Karpas-422 (cell line): Measurements from ENCODE around the gene TBX15. TPM values are rescaled to one million over a fixed set of nuclear protein-coding genes. Genes with fewer than 3 reads are reported as not detected.

Experiments used
- DNase-seq: peaks from one replicate; pipeline ENCODE4 v3.0.0-alpha.2; 2015
- H2AFZ ChIP-seq: fragments of 200-600 bp; sonication (generic); 2 replicates; pipeline ENCODE4 v1.6.1; 2014; ENCODE audit warnings: antibody characterized with exemption, low read length, mixed read lengths
- H3K27ac ChIP-seq: fragments of 200-600 bp; sonication (generic); 2 replicates; pipeline ENCODE4 v1.5.1; 2014; ENCODE audit warnings: mild to moderate bottlenecking, low read length, moderate library complexity
- H3K27me3 ChIP-seq: fragments of 200-600 bp; sonication (generic); 2 replicates; pipeline ENCODE4 v1.6.1; 2014; ENCODE audit warnings: low read length, mixed read lengths
- H3K36me3 ChIP-seq: fragments of 200-600 bp; sonication (generic); 2 replicates; pipeline ENCODE4 v1.6.1; 2014; ENCODE audit warnings: low read length, mixed read lengths; ENCODE audit not compliant: insufficient read depth
- H3K4me1 ChIP-seq: fragments of 200-600 bp; sonication (generic); 2 replicates; pipeline ENCODE4 v1.6.1; 2014; ENCODE audit warnings: mild to moderate bottlenecking, low read length, mixed read lengths
- H3K4me2 ChIP-seq: fragments of 200-600 bp; sonication (generic); 2 replicates; pipeline ENCODE4 v1.6.1; 2014; ENCODE audit warnings: low read length, low read depth, mild to moderate bottlenecking; ENCODE audit not compliant: poor library complexity, severe bottlenecking
- H3K4me3 ChIP-seq: fragments of 200-600 bp; sonication (generic); 2 replicates; pipeline ENCODE4 v1.5.1; 2014; ENCODE audit warnings: mild to moderate bottlenecking, antibody characterized with exemption, low read length, mixed read lengths
- H3K79me2 ChIP-seq: fragments of 200-600 bp; sonication (generic); 2 replicates; pipeline ENCODE4 v1.6.1; 2014; ENCODE audit warnings: mild to moderate bottlenecking, low read length, mixed read lengths
- H3K9ac ChIP-seq: fragments of 200-600 bp; sonication (generic); 2 replicates; pipeline ENCODE4 v1.6.0; 2014; ENCODE audit warnings: low read length
- H3K9me2 ChIP-seq: fragments of 200-600 bp; sonication (generic), shearing (Covaris generic); replicated peaks from 2 replicates; pipeline ENCODE4 v1.6.0; 2014; ENCODE audit warnings: mild to moderate bottlenecking, low read length, moderate library complexity; ENCODE audit not compliant: insufficient read depth
- H3K9me3 ChIP-seq: fragments of 300-700, 200-600 bp; sonication (generic); 2 replicates; pipeline ENCODE4 v1.6.1; 2014; ENCODE audit warnings: low read length, mixed read lengths
- H4K20me1 ChIP-seq: fragments of 200-600 bp; sonication (generic); 2 replicates; pipeline ENCODE4 v1.6.1; 2014; ENCODE audit warnings: mild to moderate bottlenecking, antibody characterized with exemption, low read length, low read depth; ENCODE audit not compliant: insufficient read depth
- total RNA-seq: library from RNA; depleted of rRNA; stranded (reverse); fragments of >200 nt; shearing (Covaris generic); gene quantifications from 2 replicates; pipeline ENCODE4 v1.2.3, GENCODE V29; 2014; ENCODE audit warnings: low replicate concordance

The TBX15 gene
- total RNA-seq, 1 experiment from 2014 or later: not detected

- H3K36me3 ChIP-seq: no peaks in the 10 kb centered on the region
- no peak overlapping the region for H3K4me3 ChIP-seq
- H3K4me1 ChIP-seq: no peaks in the 10 kb centered on the region
- H3K9me2 ChIP-seq: no peaks in the 10 kb centered on the region
- no peak overlapping the region for H2AFZ ChIP-seq
- H4K20me1 ChIP-seq: no peaks in the 10 kb centered on the region
- H3K79me2 ChIP-seq: no peaks in the 10 kb centered on the region
- H3K9ac ChIP-seq: no peak overlapping the region
- H3K27ac ChIP-seq: no peak overlapping the region
- H3K9me3 ChIP-seq: no peaks in the 10 kb centered on the region
- no peak overlapping the region for H3K4me2 ChIP-seq
- DNase-seq: no peak
- no peaks in the 10 kb centered on the region for H3K27me3 ChIP-seq
Observed at GRCh38 chr1:118999348-119000071, 11.4 kb upstream of the TBX15 start.

- Histone ChIP-seq H3K27ac (no peak overlapping the region), H4K20me1 (no peaks in the 10 kb centered on the region), H3K36me3 (no peaks in the 10 kb centered on the region), H3K9ac (no peak overlapping the region), H3K79me2 (no peaks in the 10 kb centered on the region), H3K4me2 (no peak overlapping the region), H3K27me3 (no peaks in the 10 kb centered on the region), H3K9me3 (no peaks in the 10 kb centered on the region), H3K4me3 (no peak overlapping the region), H3K4me1 (no peaks in the 10 kb centered on the region), H2AFZ (no peak overlapping the region), H3K9me2 (no peaks in the 10 kb centered on the region)
- no peak for DNase-seq
Observed at GRCh38 chr1:118998171-118998570, 10.0 kb upstream of the TBX15 start.

GRCh38 chr1:118997225-118997624, 9.1 kb upstream of the TBX15 start:
- no peaks in the 10 kb centered on the region for H3K79me2 ChIP-seq
- no peak for DNase-seq
- H4K20me1 ChIP-seq: no peaks in the 10 kb centered on the region
- no peaks in the 10 kb centered on the region for H3K9me2 ChIP-seq
- no peaks in the 10 kb centered on the region for H3K9me3 ChIP-seq
- no peak overlapping the region for H3K9ac ChIP-seq
- H3K27ac ChIP-seq: no peak overlapping the region
- H2AFZ ChIP-seq: no peak overlapping the region
- H3K36me3 ChIP-seq: no peaks in the 10 kb centered on the region
- no peak overlapping the region for H3K4me3 ChIP-seq
- no peaks in the 10 kb centered on the region for H3K27me3 ChIP-seq
- no peaks in the 10 kb centered on the region for H3K4me1 ChIP-seq
- H3K4me2 ChIP-seq: no peak overlapping the region

- no peaks in the 10 kb centered on the region for H3K9me3 ChIP-seq
- H3K27me3 ChIP-seq: no peaks in the 10 kb centered on the region
- peak; percentile 47 for DNase-seq
Observed at GRCh38 chr1:118995312-118996016, 7.3 kb upstream of the TBX15 start.

DNA sequence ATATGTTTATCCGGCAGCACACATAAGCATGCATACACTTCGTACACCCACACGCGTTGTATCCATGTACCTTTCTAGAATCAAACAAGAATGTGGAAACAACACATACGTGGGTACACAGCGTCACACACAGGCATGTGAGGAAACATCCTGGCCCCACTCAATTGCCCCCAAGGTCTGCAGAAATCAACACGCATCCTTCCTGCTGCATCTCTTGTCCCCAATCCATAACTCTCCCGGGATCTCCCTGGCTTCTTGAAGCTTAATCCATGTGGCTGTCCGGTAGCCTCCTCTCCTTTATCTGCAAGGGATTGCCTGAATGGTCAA, 5.5 kb upstream of the TBX15 start:
- no peak overlapping the region for H3K4me2 ChIP-seq
- H3K9ac ChIP-seq: no peak overlapping the region
- no peaks in the 10 kb centered on the region for H3K4me1 ChIP-seq
- no peaks in the 10 kb centered on the region for H3K9me3 ChIP-seq
- no peaks in the 10 kb centered on the region for H3K36me3 ChIP-seq
- peak; percentile 68 for DNase-seq
- H3K27ac ChIP-seq: no peak overlapping the region
- H3K79me2 ChIP-seq: no peaks in the 10 kb centered on the region
- H4K20me1 ChIP-seq: no peaks in the 10 kb centered on the region
- H3K9me2 ChIP-seq: no peaks in the 10 kb centered on the region
- H3K4me3 ChIP-seq: no peak overlapping the region
- no peaks in the 10 kb centered on the region for H3K27me3 ChIP-seq
- no peak overlapping the region for H2AFZ ChIP-seq

More at GRCh38 chr1:118995312-118996016, 7.3 kb upstream of the TBX15 start:
- Histone ChIP-seq H3K27ac (no peak overlapping the region), H3K36me3 (no peaks in the 10 kb centered on the region), H3K4me2 (no peak overlapping the region), H3K79me2 (no peaks in the 10 kb centered on the region), H3K9ac (no peak overlapping the region), H3K9me2 (no peaks in the 10 kb centered on the region), H4K20me1 (no peaks in the 10 kb centered on the region), H3K4me3 (no peak overlapping the region), H2AFZ (no peak overlapping the region), H3K4me1 (no peaks in the 10 kb centered on the region)

DNA sequence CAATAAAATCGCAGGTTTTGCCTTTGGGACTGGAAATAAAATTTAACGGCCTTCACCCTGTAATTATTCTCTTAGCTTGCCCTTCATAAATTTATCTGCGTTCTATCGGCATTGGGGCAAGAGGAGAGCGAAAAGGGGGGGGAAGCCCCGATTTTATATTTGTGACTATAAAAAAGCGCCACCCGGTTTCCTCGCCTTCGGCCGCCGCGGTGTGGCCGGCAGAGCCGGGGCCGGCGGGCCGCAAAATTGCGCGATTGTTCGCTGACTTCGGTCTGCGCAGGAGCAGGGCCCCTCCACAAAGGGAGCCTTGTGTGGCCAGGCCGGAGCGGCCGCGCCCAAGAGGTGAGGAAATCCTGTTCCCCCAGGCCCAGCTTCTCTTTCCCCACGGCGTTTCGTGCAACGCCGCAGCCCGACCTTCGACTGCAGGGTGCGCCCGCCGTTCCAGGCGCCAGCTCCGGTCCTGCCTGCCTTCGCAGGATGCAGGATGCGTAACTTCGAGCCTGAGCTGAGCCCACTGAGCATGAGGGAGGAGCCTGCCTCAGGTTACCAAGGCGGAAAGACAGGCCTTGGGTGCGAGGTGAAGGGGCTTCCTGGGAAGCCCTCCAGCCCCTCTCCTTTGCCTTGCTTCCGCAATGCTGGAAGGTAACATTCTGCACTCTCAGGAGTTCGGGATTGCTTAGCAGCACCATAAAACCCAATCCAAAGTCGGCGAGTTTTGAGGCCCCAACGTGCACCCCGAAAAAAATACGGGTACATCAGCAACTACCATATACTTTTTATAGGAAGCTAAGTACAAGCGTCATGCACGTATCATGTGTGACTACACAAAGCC, 4.9 kb upstream of the TBX15 start:
- H3K4me3 ChIP-seq: no peak overlapping the region
- H4K20me1 ChIP-seq: no peaks in the 10 kb centered on the region
- no peak overlapping the region for H2AFZ ChIP-seq
- no peaks in the 10 kb centered on the region for H3K79me2 ChIP-seq
- H3K4me2 ChIP-seq: no peak overlapping the region
- DNase-seq: no peak
- H3K4me1 ChIP-seq: no peaks in the 10 kb centered on the region
- H3K27me3 ChIP-seq: no peaks in the 10 kb centered on the region
- no peak overlapping the region for H3K27ac ChIP-seq
- H3K9ac ChIP-seq: no peak overlapping the region
- no peaks in the 10 kb centered on the region for H3K36me3 ChIP-seq
- H3K9me3 ChIP-seq: no peaks in the 10 kb centered on the region
- no peaks in the 10 kb centered on the region for H3K9me2 ChIP-seq

DNA sequence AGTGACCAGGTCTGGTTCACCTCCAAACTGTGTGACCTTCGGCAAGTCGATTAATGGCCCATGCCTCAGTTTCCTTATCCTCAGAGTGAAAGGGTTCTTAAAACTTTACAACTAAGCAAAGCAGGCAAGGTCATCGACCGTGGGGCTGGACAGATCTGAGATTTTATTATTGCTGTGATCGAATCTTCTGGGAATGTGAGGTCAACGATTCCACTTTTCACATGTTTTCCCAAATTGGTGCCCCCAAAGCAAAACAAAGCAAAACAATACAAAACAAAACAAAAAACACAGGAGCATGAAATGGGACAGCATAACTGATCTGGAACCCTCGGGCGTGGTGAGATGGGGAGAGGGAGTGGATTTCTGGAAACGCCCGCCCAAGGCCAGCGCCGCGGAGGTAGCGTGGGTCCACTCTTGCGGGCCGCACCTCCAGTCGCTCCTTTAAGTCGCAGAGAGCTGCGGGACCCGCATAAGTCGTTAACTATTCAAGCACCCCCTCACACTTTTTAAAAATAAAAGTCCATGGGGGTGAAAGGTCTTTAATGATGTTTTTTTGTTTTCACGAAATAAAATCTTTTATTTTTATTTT, 4.2 kb upstream of the TBX15 start:
- no peaks in the 10 kb centered on the region for H3K9me3 ChIP-seq
- no peaks in the 10 kb centered on the region for H3K4me1 ChIP-seq
- H3K4me3 ChIP-seq: no peak overlapping the region
- DNase-seq: no peak
- H3K36me3 ChIP-seq: no peaks in the 10 kb centered on the region
- H3K27ac ChIP-seq: no peak overlapping the region
- no peaks in the 10 kb centered on the region for H3K27me3 ChIP-seq
- H3K79me2 ChIP-seq: no peaks in the 10 kb centered on the region
- no peaks in the 10 kb centered on the region for H4K20me1 ChIP-seq
- H2AFZ ChIP-seq: no peak overlapping the region
- H3K4me2 ChIP-seq: no peak overlapping the region
- no peaks in the 10 kb centered on the region for H3K9me2 ChIP-seq
- no peak overlapping the region for H3K9ac ChIP-seq

- no peak for DNase-seq
- Histone ChIP-seq H3K27me3 (no peaks in the 10 kb centered on the region), H3K27ac (no peak overlapping the region), H3K4me1 (no peaks in the 10 kb centered on the region), H3K4me2 (no peak overlapping the region), H4K20me1 (no peaks in the 10 kb centered on the region), H3K36me3 (no peaks in the 10 kb centered on the region), H3K9ac (no peak overlapping the region), H3K79me2 (no peaks in the 10 kb centered on the region), H3K9me3 (no peaks in the 10 kb centered on the region), H3K9me2 (no peaks in the 10 kb centered on the region), H3K4me3 (no peak overlapping the region), H2AFZ (no peak overlapping the region)
Observed at GRCh38 chr1:118991448-118991847, 3.3 kb upstream of the TBX15 start.
